A549 (cell line): Measurements from ENCODE around the gene KRTAP4-5.

Source experiments
- POLR2A ChIP-seq: IDR thresholded peaks from 2 replicates; pipeline ENCODE4 v1.6.1; 2012; ENCODE audit warnings: mild to moderate bottlenecking, low read length
- SREBF2 ChIP-seq: fragments of 450-650 bp; IDR thresholded peaks from 2 replicates; pipeline ENCODE4 v1.6.1; 2014; ENCODE audit warnings: mild to moderate bottlenecking, moderate library complexity
- TF ChIP-seq, protein P1 (sequence below): fragments of >200 bp; sonication (Bioruptor Twin); formaldehyde crosslinking; IDR thresholded peaks from 3 replicates; pipeline ENCODE4 v1.5.1; 2016
- TF ChIP-seq, protein P2 (sequence below): IDR thresholded peaks from 2 replicates; pipeline ENCODE4 v1.6.1; 2012

DNA sequence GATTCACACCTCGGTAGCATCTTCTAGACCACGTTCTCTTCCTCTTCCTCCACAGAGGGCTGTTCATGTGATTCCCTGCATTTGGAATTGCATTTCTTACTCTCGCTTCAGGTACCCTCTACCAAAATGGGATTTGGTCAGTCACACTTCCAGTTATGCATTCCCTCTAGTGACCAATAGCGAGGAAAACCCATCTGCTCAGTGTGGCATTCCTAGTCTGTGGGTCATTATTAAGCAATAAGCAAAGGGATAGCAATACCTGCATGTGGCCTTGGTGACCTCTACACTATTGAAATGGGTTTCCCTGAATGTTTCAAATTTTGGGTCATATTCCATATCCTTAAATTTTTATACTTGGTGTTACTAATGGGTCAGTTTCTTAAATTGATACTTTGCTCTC is 401 bp upstream of the KRTAP4-5 start:
- TF ChIP-seq SREBF2 (no peak), POLR2A (no peak)
- TF ChIP-seq, protein P1, sequence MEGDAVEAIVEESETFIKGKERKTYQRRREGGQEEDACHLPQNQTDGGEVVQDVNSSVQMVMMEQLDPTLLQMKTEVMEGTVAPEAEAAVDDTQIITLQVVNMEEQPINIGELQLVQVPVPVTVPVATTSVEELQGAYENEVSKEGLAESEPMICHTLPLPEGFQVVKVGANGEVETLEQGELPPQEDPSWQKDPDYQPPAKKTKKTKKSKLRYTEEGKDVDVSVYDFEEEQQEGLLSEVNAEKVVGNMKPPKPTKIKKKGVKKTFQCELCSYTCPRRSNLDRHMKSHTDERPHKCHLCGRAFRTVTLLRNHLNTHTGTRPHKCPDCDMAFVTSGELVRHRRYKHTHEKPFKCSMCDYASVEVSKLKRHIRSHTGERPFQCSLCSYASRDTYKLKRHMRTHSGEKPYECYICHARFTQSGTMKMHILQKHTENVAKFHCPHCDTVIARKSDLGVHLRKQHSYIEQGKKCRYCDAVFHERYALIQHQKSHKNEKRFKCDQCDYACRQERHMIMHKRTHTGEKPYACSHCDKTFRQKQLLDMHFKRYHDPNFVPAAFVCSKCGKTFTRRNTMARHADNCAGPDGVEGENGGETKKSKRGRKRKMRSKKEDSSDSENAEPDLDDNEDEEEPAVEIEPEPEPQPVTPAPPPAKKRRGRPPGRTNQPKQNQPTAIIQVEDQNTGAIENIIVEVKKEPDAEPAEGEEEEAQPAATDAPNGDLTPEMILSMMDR = no peak
- TF ChIP-seq, protein P2, sequence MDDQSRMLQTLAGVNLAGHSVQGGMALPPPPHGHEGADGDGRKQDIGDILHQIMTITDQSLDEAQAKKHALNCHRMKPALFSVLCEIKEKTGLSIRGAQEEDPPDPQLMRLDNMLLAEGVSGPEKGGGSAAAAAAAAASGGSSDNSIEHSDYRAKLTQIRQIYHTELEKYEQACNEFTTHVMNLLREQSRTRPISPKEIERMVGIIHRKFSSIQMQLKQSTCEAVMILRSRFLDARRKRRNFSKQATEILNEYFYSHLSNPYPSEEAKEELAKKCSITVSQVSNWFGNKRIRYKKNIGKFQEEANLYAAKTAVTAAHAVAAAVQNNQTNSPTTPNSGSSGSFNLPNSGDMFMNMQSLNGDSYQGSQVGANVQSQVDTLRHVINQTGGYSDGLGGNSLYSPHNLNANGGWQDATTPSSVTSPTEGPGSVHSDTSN = no peak
